ENCODE data around the gene ZNF74.
"Not testable (repeated sequence)": the region's sequence is repeated elsewhere in the genome, so short reads cannot be mapped to it uniquely, and the experiment has no call there.

- TF ChIP-seq, protein P1, sequence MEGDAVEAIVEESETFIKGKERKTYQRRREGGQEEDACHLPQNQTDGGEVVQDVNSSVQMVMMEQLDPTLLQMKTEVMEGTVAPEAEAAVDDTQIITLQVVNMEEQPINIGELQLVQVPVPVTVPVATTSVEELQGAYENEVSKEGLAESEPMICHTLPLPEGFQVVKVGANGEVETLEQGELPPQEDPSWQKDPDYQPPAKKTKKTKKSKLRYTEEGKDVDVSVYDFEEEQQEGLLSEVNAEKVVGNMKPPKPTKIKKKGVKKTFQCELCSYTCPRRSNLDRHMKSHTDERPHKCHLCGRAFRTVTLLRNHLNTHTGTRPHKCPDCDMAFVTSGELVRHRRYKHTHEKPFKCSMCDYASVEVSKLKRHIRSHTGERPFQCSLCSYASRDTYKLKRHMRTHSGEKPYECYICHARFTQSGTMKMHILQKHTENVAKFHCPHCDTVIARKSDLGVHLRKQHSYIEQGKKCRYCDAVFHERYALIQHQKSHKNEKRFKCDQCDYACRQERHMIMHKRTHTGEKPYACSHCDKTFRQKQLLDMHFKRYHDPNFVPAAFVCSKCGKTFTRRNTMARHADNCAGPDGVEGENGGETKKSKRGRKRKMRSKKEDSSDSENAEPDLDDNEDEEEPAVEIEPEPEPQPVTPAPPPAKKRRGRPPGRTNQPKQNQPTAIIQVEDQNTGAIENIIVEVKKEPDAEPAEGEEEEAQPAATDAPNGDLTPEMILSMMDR (conservative IDR thresholded peaks at IDR 0.05) = not testable (repeated sequence)
- TF ChIP-seq ZFX (IDR thresholded peaks at IDR 0.05) = not testable (repeated sequence)
Observed at GRCh38 chr22:20376281-20376680, 17.7 kb upstream of the ZNF74 start.
